ENCODE data around the gene FBXO47. TPM values are rescaled to one million over a fixed set of nuclear protein-coding genes. Genes with fewer than 3 reads are reported as not detected.
A peak's percentile ranks its signal among the peaks of the same experiment; 100 is the strongest.

Gene FBXO47
- total RNA-seq, 1 donor from 2014 or later = not detected

GRCh38 chr17:38911081-38911730 is 56.0 kb downstream of the FBXO47 start:
- H3K36me3 ChIP-seq (ENCODE audit: control insufficient read depth, insufficient read depth, low read length) = peaks cover 31% of the 10 kb centered on the region

GRCh38 chr17:38910325-38910724 is 56.9 kb downstream of the FBXO47 start:
- Histone ChIP-seq H3K36me3 (ENCODE audit: control insufficient read depth, insufficient read depth, low read length) (peaks cover 26% of the 10 kb centered on the region), H3K4me3 (ENCODE audit: low read depth, low read length) (no peak overlapping the region), H3K27me3 (ENCODE audit: control insufficient read depth, insufficient read depth, low read length) (no peaks in the 10 kb centered on the region)
- DNase-seq (ENCODE audit: low read depth) = no peak
- FAIRE-seq = no peak
- no peak for TF ChIP-seq CTCF (IDR thresholded peaks at IDR 0.05; ENCODE audit: insufficient read depth, low read length, severe bottlenecking)

More at GRCh38 chr17:38911081-38911730, 56.0 kb downstream of the FBXO47 start:
- Histone ChIP-seq H3K4me3 (ENCODE audit: low read depth, low read length) (no peak overlapping the region), H3K27me3 (ENCODE audit: control insufficient read depth, insufficient read depth, low read length) (no peaks in the 10 kb centered on the region)
- TF ChIP-seq CTCF (IDR thresholded peaks at IDR 0.05; ENCODE audit: insufficient read depth, low read length, severe bottlenecking) = no peak
- DNase-seq (ENCODE audit: low read depth) = no peak
- no peak for FAIRE-seq

GRCh38 chr17:38908676-38909181 is 58.5 kb downstream of the FBXO47 start:
- Histone ChIP-seq H3K27me3 (ENCODE audit: control insufficient read depth, insufficient read depth, low read length) (no peaks in the 10 kb centered on the region), H3K4me3 (ENCODE audit: low read depth, low read length) (no peak overlapping the region), H3K36me3 (ENCODE audit: control insufficient read depth, insufficient read depth, low read length) (peaks cover 13% of the 10 kb centered on the region)
- DNase-seq (ENCODE audit: low read depth) (peak; percentile 67), FAIRE-seq (peak; percentile 80)
- no peak for TF ChIP-seq CTCF (IDR thresholded peaks at IDR 0.05; ENCODE audit: insufficient read depth, low read length, severe bottlenecking)

- no peak for TF ChIP-seq CTCF (IDR thresholded peaks at IDR 0.05; ENCODE audit: insufficient read depth, low read length, severe bottlenecking)
- peak; percentile 8 for DNase-seq (ENCODE audit: low read depth)
- Histone ChIP-seq H3K4me3 (ENCODE audit: low read depth, low read length) (no peak overlapping the region), H3K27me3 (ENCODE audit: control insufficient read depth, insufficient read depth, low read length) (no peaks in the 10 kb centered on the region), H3K36me3 (ENCODE audit: control insufficient read depth, insufficient read depth, low read length) (peaks cover 13% of the 10 kb centered on the region)
- FAIRE-seq = no peak
Measured at GRCh38 chr17:38907930-38908675, 59.1 kb downstream of the FBXO47 start.

GRCh38 chr17:38906460-38907228 is 60.6 kb downstream of the FBXO47 start:
- TF ChIP-seq CTCF (IDR thresholded peaks at IDR 0.05; ENCODE audit: insufficient read depth, low read length, severe bottlenecking) = no peak
- DNase-seq (ENCODE audit: low read depth) = no peak
- Histone ChIP-seq H3K27me3 (ENCODE audit: control insufficient read depth, insufficient read depth, low read length) (no peaks in the 10 kb centered on the region), H3K36me3 (ENCODE audit: control insufficient read depth, insufficient read depth, low read length) (peaks cover 14% of the 10 kb centered on the region), H3K4me3 (ENCODE audit: low read depth, low read length) (no peak overlapping the region)
- FAIRE-seq = no peak

Measured in bronchial epithelial cell (primary cell).